T-helper 1 cell treated with Interleukin-12 subunit alpha and Interleukin-12 subunit beta and Interleukin-4 antibody, amounts not matched to agents 30 μg/mL and 1 μg/mL, for 36 hours (primary cell): ENCODE data around the gene LMO3.

Source experiments
- H3K27ac Mint-ChIP-seq: one replicate; pipeline ENCODE4 v1.8.0; 2021; ENCODE audit warnings: mild to moderate bottlenecking, mixed read lengths
- H3K27me3 Mint-ChIP-seq: one replicate; pipeline ENCODE4 v1.8.0; 2021; ENCODE audit warnings: low read depth, mixed read lengths
- H3K36me3 Mint-ChIP-seq: one replicate; pipeline ENCODE4 v1.8.0; 2021; ENCODE audit warnings: low read depth, mixed read lengths
- H3K4me1 Mint-ChIP-seq: one replicate; pipeline ENCODE4 v1.8.0; 2021; ENCODE audit warnings: low read depth, mixed read lengths
- H3K4me3 Mint-ChIP-seq: one replicate; pipeline ENCODE4 v1.8.0; 2021; ENCODE audit warnings: mild to moderate bottlenecking, moderate library complexity, mixed read lengths
- H3K9me3 Mint-ChIP-seq: one replicate; pipeline ENCODE4 v1.8.0; 2021; ENCODE audit warnings: mixed read lengths

The LMO3 gene

GRCh38 chr12:16606117-16606200, at the start of gene LMO3:
TSS of gene LMO3 (minus strand) at chr12:16606162. CDS start at chr12:16600860, 5,302 bp downstream.
- peaks cover 67% of the 10 kb centered on the region for H3K27me3 Mint-ChIP-seq
- no peaks in the 10 kb centered on the region for H3K9me3 Mint-ChIP-seq
- H3K4me3 Mint-ChIP-seq: no peak within 1 kb of the TSS
- H3K4me1 Mint-ChIP-seq: peaks cover 8% of the 10 kb centered on the region
- no peak within 1 kb of the TSS for H3K27ac Mint-ChIP-seq
- no peaks in the 10 kb centered on the region for H3K36me3 Mint-ChIP-seq

- Mint-ChIP-seq H3K4me1 (no peaks in the 10 kb centered on the region), H3K4me3 (no peak overlapping the region), H3K9me3 (peaks cover 16% of the 10 kb centered on the region), H3K27me3 (no peaks in the 10 kb centered on the region), H3K36me3 (no peaks in the 10 kb centered on the region), H3K27ac (no peak overlapping the region)
Observed at GRCh38 chr12:16636435-16637055, 30.6 kb upstream of the LMO3 start.

- no peak overlapping the region for H3K27ac Mint-ChIP-seq
- no peaks in the 10 kb centered on the region for H3K36me3 Mint-ChIP-seq
- H3K9me3 Mint-ChIP-seq: peaks cover 13% of the 10 kb centered on the region
- no peaks in the 10 kb centered on the region for H3K27me3 Mint-ChIP-seq
- H3K4me1 Mint-ChIP-seq: no peaks in the 10 kb centered on the region
- no peak overlapping the region for H3K4me3 Mint-ChIP-seq
Observed at GRCh38 chr12:16634786-16635185, 28.8 kb upstream of the LMO3 start.

- H3K27ac Mint-ChIP-seq: no peak overlapping the region
- H3K4me1 Mint-ChIP-seq: no peaks in the 10 kb centered on the region
- H3K27me3 Mint-ChIP-seq: no peaks in the 10 kb centered on the region
- H3K4me3 Mint-ChIP-seq: no peak overlapping the region
- no peaks in the 10 kb centered on the region for H3K36me3 Mint-ChIP-seq
- no peaks in the 10 kb centered on the region for H3K9me3 Mint-ChIP-seq
Observed at GRCh38 chr12:16626991-16627390, 21.0 kb upstream of the LMO3 start.

GRCh38 chr12:16622338-16622737, 16.4 kb upstream of the LMO3 start:
- no peak overlapping the region for H3K27ac Mint-ChIP-seq
- H3K9me3 Mint-ChIP-seq: no peaks in the 10 kb centered on the region
- no peaks in the 10 kb centered on the region for H3K4me1 Mint-ChIP-seq
- no peaks in the 10 kb centered on the region for H3K27me3 Mint-ChIP-seq
- no peak overlapping the region for H3K4me3 Mint-ChIP-seq
- H3K36me3 Mint-ChIP-seq: no peaks in the 10 kb centered on the region

- H3K36me3 Mint-ChIP-seq: no peaks in the 10 kb centered on the region
- H3K27ac Mint-ChIP-seq: no peak overlapping the region
- H3K27me3 Mint-ChIP-seq: no peaks in the 10 kb centered on the region
- no peaks in the 10 kb centered on the region for H3K4me1 Mint-ChIP-seq
- H3K9me3 Mint-ChIP-seq: no peaks in the 10 kb centered on the region
- H3K4me3 Mint-ChIP-seq: no peak overlapping the region
Observed at GRCh38 chr12:16619537-16619936, 13.6 kb upstream of the LMO3 start.

- H3K4me1 Mint-ChIP-seq: no peaks in the 10 kb centered on the region
- no peak overlapping the region for H3K4me3 Mint-ChIP-seq
- no peaks in the 10 kb centered on the region for H3K27me3 Mint-ChIP-seq
- no peaks in the 10 kb centered on the region for H3K36me3 Mint-ChIP-seq
- H3K27ac Mint-ChIP-seq: no peak overlapping the region
- no peaks in the 10 kb centered on the region for H3K9me3 Mint-ChIP-seq
Observed at GRCh38 chr12:16618256-16618655, 12.3 kb upstream of the LMO3 start.

- H3K36me3 Mint-ChIP-seq: no peaks in the 10 kb centered on the region
- H3K4me1 Mint-ChIP-seq: peaks cover 5% of the 10 kb centered on the region
- peaks cover 22% of the 10 kb centered on the region for H3K27me3 Mint-ChIP-seq
- no peaks in the 10 kb centered on the region for H3K9me3 Mint-ChIP-seq
- H3K4me3 Mint-ChIP-seq: no peak overlapping the region
- no peak overlapping the region for H3K27ac Mint-ChIP-seq
Observed at GRCh38 chr12:16613199-16613598, 7.2 kb upstream of the LMO3 start.

GRCh38 chr12:16612647-16613046, 6.7 kb upstream of the LMO3 start:
- Mint-ChIP-seq H3K27me3 (peaks cover 28% of the 10 kb centered on the region), H3K27ac (no peak overlapping the region), H3K36me3 (no peaks in the 10 kb centered on the region), H3K4me3 (no peak overlapping the region), H3K4me1 (peaks cover 5% of the 10 kb centered on the region), H3K9me3 (no peaks in the 10 kb centered on the region)

- Mint-ChIP-seq H3K4me3 (no peak overlapping the region), H3K27me3 (peaks cover 42% of the 10 kb centered on the region), H3K9me3 (no peaks in the 10 kb centered on the region), H3K36me3 (no peaks in the 10 kb centered on the region), H3K4me1 (peaks cover 5% of the 10 kb centered on the region), H3K27ac (no peak overlapping the region)
Observed at GRCh38 chr12:16611146-16611545, 5.2 kb upstream of the LMO3 start.

GRCh38 chr12:16610743-16611142, 4.8 kb upstream of the LMO3 start:
- Mint-ChIP-seq H3K27ac (no peak overlapping the region), H3K9me3 (no peaks in the 10 kb centered on the region), H3K4me3 (no peak overlapping the region), H3K36me3 (no peaks in the 10 kb centered on the region), H3K4me1 (peaks cover 7% of the 10 kb centered on the region), H3K27me3 (peaks cover 46% of the 10 kb centered on the region)

GRCh38 chr12:16610001-16610585, 4.1 kb upstream of the LMO3 start:
- Mint-ChIP-seq H3K36me3 (no peaks in the 10 kb centered on the region), H3K27me3 (peaks cover 51% of the 10 kb centered on the region), H3K27ac (no peak overlapping the region), H3K9me3 (no peaks in the 10 kb centered on the region), H3K4me3 (no peak overlapping the region), H3K4me1 (peaks cover 8% of the 10 kb centered on the region)

- no peak overlapping the region for H3K27ac Mint-ChIP-seq
- no peak overlapping the region for H3K4me3 Mint-ChIP-seq
- H3K36me3 Mint-ChIP-seq: no peaks in the 10 kb centered on the region
- peaks cover 8% of the 10 kb centered on the region for H3K4me1 Mint-ChIP-seq
- peaks cover 61% of the 10 kb centered on the region for H3K27me3 Mint-ChIP-seq
- H3K9me3 Mint-ChIP-seq: no peaks in the 10 kb centered on the region
Observed at GRCh38 chr12:16608946-16609539, 3.1 kb upstream of the LMO3 start.

- Mint-ChIP-seq H3K4me1 (peaks cover 8% of the 10 kb centered on the region), H3K27me3 (peaks cover 67% of the 10 kb centered on the region)
Observed at GRCh38 chr12:16607906-16608775, 2.2 kb upstream of the LMO3 start.

GRCh38 chr12:16606991-16607390, 1.0 kb upstream of the LMO3 start:
- peaks cover 8% of the 10 kb centered on the region for H3K4me1 Mint-ChIP-seq
- H3K4me3 Mint-ChIP-seq: peak overlapping the region; percentile 4
- no peaks in the 10 kb centered on the region for H3K9me3 Mint-ChIP-seq
- no peak overlapping the region for H3K27ac Mint-ChIP-seq
- H3K36me3 Mint-ChIP-seq: no peaks in the 10 kb centered on the region
- H3K27me3 Mint-ChIP-seq: peaks cover 67% of the 10 kb centered on the region

More at GRCh38 chr12:16607906-16608775, 2.2 kb upstream of the LMO3 start:
- H3K4me3 Mint-ChIP-seq: no peak overlapping the region
- H3K27ac Mint-ChIP-seq: no peak overlapping the region
- no peaks in the 10 kb centered on the region for H3K36me3 Mint-ChIP-seq
- no peaks in the 10 kb centered on the region for H3K9me3 Mint-ChIP-seq
